ENCODE measurements around the gene LCN6. TPM values are rescaled to one million over a fixed set of nuclear protein-coding genes. Genes with fewer than 3 reads are reported as not detected.

Gene LCN6
- total and polyA plus RNA-seq, 2 of the 4 experiments (the other 2 are of a cell fraction) = not detected

GRCh38 chr9:136779808-136780207 is 31.5 kb upstream of the LCN6 start:
- Histone ChIP-seq H4K20me1 (ENCODE audit: insufficient read depth, low read length) (no peaks in the 10 kb centered on the region), H4K8ac (ENCODE audit: low read depth in 2 of 2, low read length in 2 of 2) (no peak overlapping the region), H2BK20ac (ENCODE audit: low read depth, low read length) (no peak overlapping the region), H3K18ac (ENCODE audit: low read depth, low read length) (no peak overlapping the region), H2BK15ac (ENCODE audit: low read depth, low read length) (no peak overlapping the region), H3K14ac (replicated peaks; ENCODE audit: low read depth, low read length) (no peak overlapping the region), H3K56ac (ENCODE audit: extremely low read depth, insufficient read depth, low read length) (no peak overlapping the region; the same call in 1 of the 2 replicates), H3K4ac (ENCODE audit: low read depth, low read length) (no peak overlapping the region), H3K79me1 (ENCODE audit: low read depth in 1 of 2, low read length in 2 of 2) (no peaks in the 10 kb centered on the region), H4K91ac (ENCODE audit: insufficient read depth, low read depth, low read length) (no peak overlapping the region), H2BK120ac (ENCODE audit: low read depth, low read length) (no peak overlapping the region), H2AK5ac (ENCODE audit: low read depth, low read length) (no peak overlapping the region), H2BK5ac (ENCODE audit: low read depth, low read length, poor library complexity, severe bottlenecking) (no peak overlapping the region), H3K27ac (ENCODE audit: insufficient read depth, low read length) (no peak overlapping the region), H3K4me1 (ENCODE audit: control insufficient read depth, insufficient read depth, low read length) (no peaks in the 10 kb centered on the region), H3K9me3 (ENCODE audit: control insufficient read depth, insufficient read depth, low read length) (no peaks in the 10 kb centered on the region), H4K5ac (ENCODE audit: low read depth, low read length) (no peak overlapping the region), H3K36me3 (ENCODE audit: control insufficient read depth, insufficient read depth, low read length) (no peaks in the 10 kb centered on the region), H3K27me3 (ENCODE audit: control insufficient read depth, insufficient read depth, low read length) (peaks cover 48% of the 10 kb centered on the region), H3K4me3 (ENCODE audit: insufficient read depth, low read depth, low read length) (no peak overlapping the region), H2AK9ac (replicated peaks; ENCODE audit: low read depth, low read length, poor library complexity) (no peak overlapping the region), H3K9ac (ENCODE audit: low read depth, low read length) (no peak overlapping the region), H3K9me1 (ENCODE audit: insufficient read depth, low read length) (no peaks in the 10 kb centered on the region), H2AFZ (replicated peaks; ENCODE audit: low read length, poor library complexity) (no peak overlapping the region), H3K4me2 (ENCODE audit: low read depth, low read length) (no peak overlapping the region), H3K23ac (ENCODE audit: low read depth, low read length) (no peak overlapping the region)
- POLR2A ChIA-PET (ENCODE audit: unreplicated experiment) = no interaction called here
- WGBS, 2 experiments (ENCODE audit: extremely low coverage in 2 of 2, insufficient read length in 1 of 2) = 20% methylated on average over 1 of the region's 5 CpGs; no CpG with 5 or more reads in 1 of the 2 experiments
- no peak for DNase-seq
- ATAC-seq (ENCODE audit: low read depth) = no peak
- CTCF ChIA-PET = interaction anchor here (1.3 kb wide), 1 partner anchor 11 kb away, joined by 4 read pairs; the partner anchor contains the start of gene TMEM141
- no TSS peak for BruUV-seq (replicated peaks)
- no peak for TF ChIP-seq FOS (IDR thresholded peaks at IDR 0.05; ENCODE audit: low read depth, low read length)
- TF ChIP-seq BHLHE40 (IDR thresholded peaks at IDR 0.05; ENCODE audit: low read depth, low read length) = no peak
- no peak for TF ChIP-seq MAFK (IDR thresholded peaks at IDR 0.05; ENCODE audit: low read depth, low read length)
- TF ChIP-seq, protein P1, sequence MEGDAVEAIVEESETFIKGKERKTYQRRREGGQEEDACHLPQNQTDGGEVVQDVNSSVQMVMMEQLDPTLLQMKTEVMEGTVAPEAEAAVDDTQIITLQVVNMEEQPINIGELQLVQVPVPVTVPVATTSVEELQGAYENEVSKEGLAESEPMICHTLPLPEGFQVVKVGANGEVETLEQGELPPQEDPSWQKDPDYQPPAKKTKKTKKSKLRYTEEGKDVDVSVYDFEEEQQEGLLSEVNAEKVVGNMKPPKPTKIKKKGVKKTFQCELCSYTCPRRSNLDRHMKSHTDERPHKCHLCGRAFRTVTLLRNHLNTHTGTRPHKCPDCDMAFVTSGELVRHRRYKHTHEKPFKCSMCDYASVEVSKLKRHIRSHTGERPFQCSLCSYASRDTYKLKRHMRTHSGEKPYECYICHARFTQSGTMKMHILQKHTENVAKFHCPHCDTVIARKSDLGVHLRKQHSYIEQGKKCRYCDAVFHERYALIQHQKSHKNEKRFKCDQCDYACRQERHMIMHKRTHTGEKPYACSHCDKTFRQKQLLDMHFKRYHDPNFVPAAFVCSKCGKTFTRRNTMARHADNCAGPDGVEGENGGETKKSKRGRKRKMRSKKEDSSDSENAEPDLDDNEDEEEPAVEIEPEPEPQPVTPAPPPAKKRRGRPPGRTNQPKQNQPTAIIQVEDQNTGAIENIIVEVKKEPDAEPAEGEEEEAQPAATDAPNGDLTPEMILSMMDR (conservative IDR thresholded peaks at IDR 0.05; ENCODE audit: low read depth, low read length) = no peak
- TF ChIP-seq CEBPB (IDR thresholded peaks at IDR 0.05; ENCODE audit: low read depth, low read length) = no peak
- TF ChIP-seq MXI1 (IDR thresholded peaks at IDR 0.05; ENCODE audit: borderline replicate concordance, low read depth, low read length) = no peak
- no peak for TF ChIP-seq ELK1 (IDR thresholded peaks at IDR 0.05; ENCODE audit: borderline replicate concordance, low read depth, low read length)
- TF ChIP-seq, protein P2, sequence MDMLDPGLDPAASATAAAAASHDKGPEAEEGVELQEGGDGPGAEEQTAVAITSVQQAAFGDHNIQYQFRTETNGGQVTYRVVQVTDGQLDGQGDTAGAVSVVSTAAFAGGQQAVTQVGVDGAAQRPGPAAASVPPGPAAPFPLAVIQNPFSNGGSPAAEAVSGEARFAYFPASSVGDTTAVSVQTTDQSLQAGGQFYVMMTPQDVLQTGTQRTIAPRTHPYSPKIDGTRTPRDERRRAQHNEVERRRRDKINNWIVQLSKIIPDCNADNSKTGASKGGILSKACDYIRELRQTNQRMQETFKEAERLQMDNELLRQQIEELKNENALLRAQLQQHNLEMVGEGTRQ (IDR thresholded peaks at IDR 0.05; ENCODE audit: low read depth, low read length) = no peak
- TF ChIP-seq RAD21 (IDR thresholded peaks at IDR 0.05; ENCODE audit: low read length) = no peak
- TF ChIP-seq CHD1 (IDR thresholded peaks at IDR 0.05; ENCODE audit: low read depth, low read length) = no peak
- TF ChIP-seq RCOR1 (IDR thresholded peaks at IDR 0.05; ENCODE audit: insufficient replicate concordance, low read length) = no peak
- TF ChIP-seq RFX5 (IDR thresholded peaks at IDR 0.05; ENCODE audit: low read depth, low read length) = no peak
- no peak for TF ChIP-seq POLR2A (IDR thresholded peaks at IDR 0.05; ENCODE audit: low read depth, low read length)
- no peak for TF ChIP-seq NFE2L2 (IDR thresholded peaks at IDR 0.05; ENCODE audit: low read depth, low read length)
- intact Hi-C loops (cut with micrococcal nuclease) = loop anchor here (2.0 kb wide), 1 partner anchor 13 kb away; no protein-coding TSS in a partner anchor
- dilution Hi-C loops (cut with HindIII; ENCODE audit: low sequenced_read_pairs, unreplicated experiment) = no loop called here
- in situ Hi-C loops (cut with MboI; ENCODE audit: low sequenced_read_pairs) = loop anchor here (10.0 kb wide), 1 partner anchor 255 kb away; the partner anchor contains the start of gene FUT7

Data from IMR-90 (cell line).